Measurements from ENCODE around the gene ERICH4.
"Not testable (repeated sequence)": the region's sequence is repeated elsewhere in the genome, so short reads cannot be mapped to it uniquely, and the experiment has no call there.

DNA sequence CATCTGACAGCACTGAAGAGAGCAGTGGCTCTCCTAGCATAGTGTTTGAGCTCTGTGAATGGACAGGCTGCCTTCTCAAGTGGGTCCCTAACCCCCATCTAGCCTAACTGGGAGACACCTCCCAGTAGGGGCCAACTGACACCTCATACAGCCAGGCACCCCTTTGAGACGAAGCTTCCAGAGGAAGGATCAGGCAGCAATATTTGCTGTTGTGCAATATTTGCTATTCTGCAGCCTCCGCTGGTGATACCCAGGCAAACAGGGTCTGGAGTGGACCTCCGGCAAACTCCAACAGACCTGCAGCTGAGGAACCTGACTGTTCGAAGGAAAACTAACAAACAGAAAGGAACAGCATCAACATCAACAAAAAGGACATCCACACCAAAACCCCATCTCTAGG lies 44.0 kb downstream of the ERICH4 start:
- TF ChIP-seq, protein P1, sequence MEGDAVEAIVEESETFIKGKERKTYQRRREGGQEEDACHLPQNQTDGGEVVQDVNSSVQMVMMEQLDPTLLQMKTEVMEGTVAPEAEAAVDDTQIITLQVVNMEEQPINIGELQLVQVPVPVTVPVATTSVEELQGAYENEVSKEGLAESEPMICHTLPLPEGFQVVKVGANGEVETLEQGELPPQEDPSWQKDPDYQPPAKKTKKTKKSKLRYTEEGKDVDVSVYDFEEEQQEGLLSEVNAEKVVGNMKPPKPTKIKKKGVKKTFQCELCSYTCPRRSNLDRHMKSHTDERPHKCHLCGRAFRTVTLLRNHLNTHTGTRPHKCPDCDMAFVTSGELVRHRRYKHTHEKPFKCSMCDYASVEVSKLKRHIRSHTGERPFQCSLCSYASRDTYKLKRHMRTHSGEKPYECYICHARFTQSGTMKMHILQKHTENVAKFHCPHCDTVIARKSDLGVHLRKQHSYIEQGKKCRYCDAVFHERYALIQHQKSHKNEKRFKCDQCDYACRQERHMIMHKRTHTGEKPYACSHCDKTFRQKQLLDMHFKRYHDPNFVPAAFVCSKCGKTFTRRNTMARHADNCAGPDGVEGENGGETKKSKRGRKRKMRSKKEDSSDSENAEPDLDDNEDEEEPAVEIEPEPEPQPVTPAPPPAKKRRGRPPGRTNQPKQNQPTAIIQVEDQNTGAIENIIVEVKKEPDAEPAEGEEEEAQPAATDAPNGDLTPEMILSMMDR (IDR thresholded peaks at IDR 0.05) = not testable (repeated sequence)
- TF ChIP-seq POLR2A (IDR thresholded peaks at IDR 0.05) = not testable (repeated sequence)
